Endothelial cell of umbilical vein (primary cell): ENCODE data around the gene ZNF688. TPM values are rescaled to one million over a fixed set of nuclear protein-coding genes. Genes with fewer than 3 reads are reported as not detected.
"Not testable (repeated sequence)": the region's sequence is repeated elsewhere in the genome, so short reads cannot be mapped to it uniquely, and the experiment has no call there.

Experiments
- BruUV-seq: library from RNA; stranded (reverse); fragments of 400-500 nt; replicated peaks from 2 replicates; lab custom pipeline; 2021; lab: Mats Ljungman, UMichigan
- CTCF ChIA-PET: fragments of 300-600, 350-600 bp; sonication (Branson Sonifier 250); formaldehyde crosslinking; loops from one replicate; lab custom pipeline; 2021; ENCODE audit warnings: antibody characterized with exemption, inconsistent platforms; lab: Charles Lee
- POLR2A ChIA-PET: fragments of 300-600, 350-600 bp; sonication (Branson Sonifier 250); formaldehyde crosslinking; loops from one replicate; lab custom pipeline; 2021; ENCODE audit warnings: antibody characterized with exemption, inconsistent platforms; lab: Charles Lee
- DNase-seq: peaks from one replicate; pipeline ENCODE4 v3.0.0-alpha.2; 2011; ENCODE audit warnings: low read depth, low spot score
- FAIRE-seq: peaks from 2 replicates; lab custom pipeline; 2011; peaks lifted over from hg19 to GRCh38; lab: Jason Lieb, UNC
- H2AFZ ChIP-seq: 2 replicates; pipeline ENCODE4 v1.6.0; 2012; ENCODE audit warnings: low read depth, low read length, control low read depth, inconsistent platforms
- H3K27ac ChIP-seq: 2 replicates; pipeline ENCODE4 v1.5.1; 2011; ENCODE audit warnings: low read depth, mild to moderate bottlenecking, control low read depth, low read length, moderate library complexity; ENCODE audit not compliant: insufficient read depth
- H3K27me3 ChIP-seq, 2 experiments: 2 replicates each; pipeline versions ENCODE4 v1.6.0 to v1.6.1; 2011; ENCODE audit warnings: low read length in 2 of 2, mixed read lengths in 1 of 2; ENCODE audit not compliant: control insufficient read depth in 2 of 2, insufficient read depth in 2 of 2
- H3K36me3 ChIP-seq, 2 experiments: 2 replicates in 1 of 2; 3 replicates in 1 of 2; pipeline ENCODE4 v1.5.1; 2011; ENCODE audit warnings: low read length in 2 of 2, mild to moderate bottlenecking in 1 of 2, moderate library complexity in 1 of 2; ENCODE audit not compliant: control insufficient read depth in 2 of 2, insufficient read depth in 2 of 2; ENCODE audit errors: extremely low read depth in 1 of 2
- H3K4me1 ChIP-seq: 3 replicates; pipeline ENCODE4 v1.5.1; 2011; ENCODE audit warnings: mild to moderate bottlenecking, low read length; ENCODE audit not compliant: control insufficient read depth, insufficient read depth; ENCODE audit errors: extremely low read depth
- H3K4me2 ChIP-seq: 2 replicates; pipeline ENCODE4 v1.6.1; 2011; ENCODE audit warnings: low read length, control low read depth, mixed read lengths; ENCODE audit not compliant: insufficient read depth
- H3K4me3 ChIP-seq, 3 experiments: fragments of 200-600 bp in 1 of 3; sonication (generic), shearing (Covaris generic) in 1 of 3; replicated peaks in 1 of 3; 2 replicates each; pipeline ENCODE4 v1.5.1; 2011 to 2016; ENCODE audit warnings: control low read depth in 3 of 3, low read length in 3 of 3, mild to moderate bottlenecking in 2 of 3, inconsistent platforms in 1 of 3, low read depth in 1 of 3, moderate library complexity in 1 of 3; ENCODE audit not compliant: insufficient read depth in 1 of 3
- H3K79me2 ChIP-seq: 2 replicates; pipeline ENCODE4 v1.6.0; 2012; ENCODE audit warnings: low read length, inconsistent platforms; ENCODE audit not compliant: control insufficient read depth, insufficient read depth
- H3K9ac ChIP-seq: replicated peaks from 2 replicates; pipeline ENCODE3; 2011; ENCODE audit warnings: low read length, control low read depth; ENCODE audit not compliant: insufficient read depth; ENCODE audit errors: extremely low read depth
- H3K9me1 ChIP-seq: replicated peaks from 3 replicates; pipeline ENCODE4 v1.6.0; 2011; ENCODE audit warnings: mild to moderate bottlenecking, low read length; ENCODE audit not compliant: control insufficient read depth, insufficient read depth; ENCODE audit errors: extremely low read depth
- H3K9me3 ChIP-seq: replicated peaks from 2 replicates; pipeline ENCODE4 v1.5.1; 2012; ENCODE audit warnings: low read length, inconsistent platforms; ENCODE audit not compliant: control insufficient read depth, insufficient read depth
- H4K20me1 ChIP-seq: replicated peaks from 2 replicates; pipeline ENCODE3; 2011; ENCODE audit warnings: mild to moderate bottlenecking, low read length; ENCODE audit not compliant: control insufficient read depth, insufficient read depth; ENCODE audit errors: extremely low read depth
- CTCF ChIP-seq, 2 donors: IDR thresholded peaks; 1 replicate in 1 of 2; 2 replicates in 1 of 2; pipeline ENCODE4 v1.5.1; 2011; ENCODE audit warnings: low read length in 2 of 2, mild to moderate bottlenecking in 2 of 2, moderate library complexity in 2 of 2, control low read depth in 1 of 2, inconsistent platforms in 1 of 2, low read depth in 1 of 2; ENCODE audit not compliant: insufficient read depth in 1 of 2; ENCODE audit errors: extremely low read depth in 1 of 2
- EZH2 ChIP-seq: IDR thresholded peaks from 2 replicates; pipeline ENCODE4 v1.6.1; 2012; ENCODE audit warnings: borderline replicate concordance, low read depth, mild to moderate bottlenecking, moderate library complexity, low read length, inconsistent platforms; ENCODE audit not compliant: severe bottlenecking
- FOS ChIP-seq: IDR thresholded peaks from 2 replicates; pipeline ENCODE4 v1.6.1; 2011; ENCODE audit warnings: mild to moderate bottlenecking, low read length, moderate library complexity, borderline replicate concordance; ENCODE audit not compliant: insufficient read depth
- GATA2 ChIP-seq: IDR thresholded peaks from 2 replicates; pipeline ENCODE4 v1.7.0; 2011; ENCODE audit warnings: low read depth, mild to moderate bottlenecking, moderate library complexity, mixed read lengths, low read length; ENCODE audit not compliant: insufficient read length, insufficient read depth
- JUN ChIP-seq: IDR thresholded peaks from 2 replicates; pipeline ENCODE4 v1.6.1; 2011; ENCODE audit warnings: borderline replicate concordance, low read depth; ENCODE audit not compliant: insufficient read length, insufficient read depth
- MAX ChIP-seq: IDR thresholded peaks from 2 replicates; pipeline ENCODE4 v1.6.1; 2011; ENCODE audit not compliant: insufficient read depth, insufficient read length
- MYC ChIP-seq: IDR thresholded peaks from one replicate; pipeline ENCODE4 v1.6.1; 2011; ENCODE audit warnings: mild to moderate bottlenecking, low read depth, low read length
- POLR2A ChIP-seq: IDR thresholded peaks from 2 replicates; pipeline ENCODE4 v1.6.1; 2012; ENCODE audit warnings: low read depth, mild to moderate bottlenecking, control low read depth, low read length
- POLR2AphosphoS5 ChIP-seq: IDR thresholded peaks from 2 replicates; pipeline ENCODE4 v1.6.1; 2012; ENCODE audit warnings: low read depth, mild to moderate bottlenecking, control low read depth, low read length, moderate library complexity; ENCODE audit not compliant: insufficient read depth
- dilution Hi-C: fragments of 300-500 bp; cut with MboI; formaldehyde crosslinking; loops from one replicate; pipeline ENCODE4 v1.15.0; 2019; ENCODE audit warnings: low sequenced_read_pairs; ENCODE audit not compliant: extremely low pct_ligation_motif_present
- intact Hi-C: fragments of 100-400 bp; cut with micrococcal nuclease; formaldehyde crosslinking; loops from one replicate; pipeline ENCODE4 v1.10.0; 2022
- polyA plus RNA-seq, 4 experiments: library from polyadenylated mRNA; depleted of rRNA in 3 of 4; stranded (reverse) in 3 of 4; unstranded in 1 of 4; fragments of >200 nt; gene quantifications; 2 replicates each; pipeline versions ENCODE4 v1.2.1 to v1.2.3, GENCODE V29; 2011 to 2012; ENCODE audit warnings: missing spikeins in 1 of 4
- total RNA-seq: library from RNA; stranded (reverse); gene quantifications from 2 replicates; pipeline ENCODE4 v1.2.3, GENCODE V29; 2021

The ZNF688 gene
- total and polyA plus RNA-seq, 2 donors (not counting 3 experiments of a cell fraction or from before 2014, with no cell fraction given), result 5.4 to 10.9 TPM

GRCh38 chr16:30592871-30593270 is 21.4 kb upstream of the ZNF688 start:
- Histone ChIP-seq H3K4me3 (no peak overlapping the region), H3K9ac (no peak overlapping the region), H3K79me2 (no peaks in the 10 kb centered on the region), H4K20me1 (no peaks in the 10 kb centered on the region), H2AFZ (no peak overlapping the region), H3K27ac (no peak overlapping the region), H3K4me1 (no peaks in the 10 kb centered on the region), H3K36me3 (no peaks in the 10 kb centered on the region), H3K4me2 (no peak overlapping the region), H3K9me1 (no peaks in the 10 kb centered on the region), H3K27me3 (no peaks in the 10 kb centered on the region), H3K9me3 (no peaks in the 10 kb centered on the region)
- no peak for DNase-seq
- ChIA-PET POLR2A (no interaction called here), CTCF (no interaction called here)
- intact Hi-C loops (no loop called here), dilution Hi-C loops (no loop called here)
- no TSS peak for BruUV-seq
- TF ChIP-seq JUN, result no peak
- no peak for TF ChIP-seq POLR2A
- TF ChIP-seq CTCF (IDR thresholded peaks at IDR 0.05; ENCODE audit: extremely low read depth in 1 of 2, insufficient read depth in 1 of 2, low read depth in 1 of 2, low read length in 2 of 2), result no peak
- no peak for TF ChIP-seq GATA2
- no peak for TF ChIP-seq POLR2AphosphoS5
- no peak for TF ChIP-seq MAX
- TF ChIP-seq FOS, result no peak
- TF ChIP-seq EZH2, result no peak
- no peak for TF ChIP-seq MYC
- FAIRE-seq, result no peak

GRCh38 chr16:30590869-30591268 is 19.4 kb upstream of the ZNF688 start:
- CTCF ChIA-PET, result interaction anchor here (0.6 kb wide), 1 partner anchor 15 kb away, joined by 3 read pairs; no protein-coding TSS in a partner anchor
- H3K9me3 ChIP-seq, dilution Hi-C loops, DNase-seq, H3K4me3 ChIP-seq, H3K9me1 ChIP-seq, H2AFZ ChIP-seq, H4K20me1 ChIP-seq, H3K9ac ChIP-seq, H3K36me3 ChIP-seq, H3K27me3 ChIP-seq, H3K79me2 ChIP-seq, FAIRE-seq, intact Hi-C loops, H3K27ac ChIP-seq, H3K4me1 ChIP-seq, H3K4me2 ChIP-seq, POLR2A ChIA-PET, BruUV-seq: not testable (repeated sequence)

GRCh38 chr16:30589582-30589981 is 18.1 kb upstream of the ZNF688 start:
- BruUV-seq, H3K4me2 ChIP-seq, dilution Hi-C loops, H3K9ac ChIP-seq, H3K9me3 ChIP-seq, intact Hi-C loops, H3K9me1 ChIP-seq, H4K20me1 ChIP-seq, H3K27me3 ChIP-seq, H2AFZ ChIP-seq, FAIRE-seq, H3K4me1 ChIP-seq, H3K4me3 ChIP-seq, H3K27ac ChIP-seq, H3K36me3 ChIP-seq, POLR2A ChIA-PET, DNase-seq: not testable (repeated sequence)
- CTCF ChIA-PET, result interaction anchor here (5.2 kb wide), 1 partner anchor 8 kb away, joined by 20 read pairs; no protein-coding TSS in a partner anchor
- peaks cover 16% of the 10 kb centered on the region for H3K79me2 ChIP-seq
